Measurements from ENCODE around the gene OR5K2. TPM values are rescaled to one million over a fixed set of nuclear protein-coding genes. Genes with fewer than 3 reads are reported as not detected.

Gene OR5K2
- polyA plus RNA-seq, 1 of the 3 experiments (the other 2 are of a cell fraction), result not detected

DNA sequence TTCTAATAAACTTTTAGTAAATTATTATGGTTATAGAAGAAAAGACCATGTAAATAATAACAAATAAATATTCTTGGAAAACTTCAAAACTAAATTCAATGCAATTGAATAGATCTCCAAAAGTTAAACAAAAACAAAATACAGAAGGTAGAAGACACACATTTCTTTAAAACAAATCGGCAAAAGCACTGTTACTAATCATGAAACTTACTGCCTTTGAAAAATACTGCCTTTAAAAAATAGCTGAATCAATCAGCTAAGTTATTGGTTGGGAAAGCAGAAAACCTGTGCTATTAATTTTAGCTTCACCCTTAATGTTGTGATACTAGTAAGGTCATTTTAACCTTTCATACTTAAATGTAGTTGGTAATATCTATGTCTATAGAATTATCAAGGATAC lies 37.3 kb downstream of the OR5K2 start:
- no peaks in the 10 kb centered on the region for H4K20me1 ChIP-seq (ENCODE audit: insufficient read depth)
- 73% methylated on average over 1 of the region's 1 CpG for WGBS (ENCODE audit: low lambda C conversion rate)
- H3K4me2 ChIP-seq, result no peak overlapping the region
- peaks cover 3% of the 10 kb centered on the region for H3F3A ChIP-seq (replicated peaks; ENCODE audit: insufficient read depth)
- H3K9ac ChIP-seq, result no peak overlapping the region
- H3K27ac ChIP-seq (ENCODE audit: low read depth in 2 of 2, low read length in 1 of 2), result no peak overlapping the region
- no peak overlapping the region for H3K4me3 ChIP-seq (ENCODE audit: low read depth in 2 of 2, low read length in 1 of 2)
- 0 out of 2 replicates have a peak, but pooled peaks cover 4% of the 10 kb centered on the region for H3K9me3 ChIP-seq
- H3K36me3 ChIP-seq (replicated peaks in 1 of 2; ENCODE audit: control insufficient read depth in 1 of 2, insufficient read depth in 2 of 2, low read length in 1 of 2), result no peaks in the 10 kb centered on the region
- no peaks in the 10 kb centered on the region; a peak in 1 of 4 replicates for H3K4me1 ChIP-seq (ENCODE audit: control insufficient read depth in 1 of 2, insufficient read depth in 2 of 2, low read depth in 1 of 2, low read length in 1 of 2)
- ChIA-PET CTCF (interaction anchor here (1.0 kb wide), 1 partner anchor 12 kb away, joined by 3 read pairs; no protein-coding TSS in a partner anchor), POLR2A (no interaction called here)
- H3K9me2 ChIP-seq, result no peaks in the 10 kb centered on the region
- DNase-seq, result no peak
- peaks cover 6% of the 10 kb centered on the region; the same call in 1 of the 2 replicates for H3K27me3 ChIP-seq (ENCODE audit: insufficient read depth)
- H3K79me2 ChIP-seq (ENCODE audit: insufficient read depth), result no peaks in the 10 kb centered on the region
- TF ChIP-seq NRF1 (IDR thresholded peaks at IDR 0.05; ENCODE audit: low read depth, low read length) (no peak), POLR2AphosphoS5 (IDR thresholded peaks at IDR 0.05; ENCODE audit: low read depth, low read length) (no peak), NFIC (IDR thresholded peaks at IDR 0.05; ENCODE audit: borderline replicate concordance) (no peak)
- H2AFZ ChIP-seq (ENCODE audit: low read depth), result no peak overlapping the region

DNA sequence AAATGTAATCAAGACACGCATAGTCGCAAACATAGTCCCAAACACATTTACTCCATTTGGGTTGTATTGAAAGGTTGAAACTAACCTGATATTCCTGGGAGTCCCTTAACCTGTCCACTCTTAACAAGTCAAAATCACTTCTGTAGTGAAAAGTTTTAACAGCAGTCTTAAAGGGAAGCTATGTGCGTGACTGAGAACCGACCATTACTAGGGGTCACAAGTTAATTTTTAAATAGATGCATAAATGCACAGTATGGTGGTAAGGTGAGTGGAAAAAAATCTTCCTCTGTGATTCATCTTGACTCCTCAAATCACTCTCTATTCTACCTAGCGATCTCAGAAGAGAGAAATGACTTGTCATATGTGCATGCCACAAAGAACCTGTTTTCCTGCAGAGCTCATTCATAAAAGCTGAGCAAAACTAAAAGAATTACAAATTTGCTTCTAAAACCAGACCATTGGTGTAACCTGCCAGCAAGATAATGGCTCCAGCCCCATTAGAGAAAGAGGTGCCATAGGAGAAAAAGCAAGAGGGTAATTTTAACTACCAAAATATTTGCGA lies 39.1 kb downstream of the OR5K2 start:
- peaks cover 3% of the 10 kb centered on the region for H3F3A ChIP-seq (replicated peaks; ENCODE audit: insufficient read depth)
- ChIA-PET CTCF (interaction anchor here (1.1 to 1.4 kb wide), 2 partner anchors 14 to 21 kb away, joined by 3 to 4 read pairs; no protein-coding TSS in a partner anchor), POLR2A (no interaction called here)
- H3K27me3 ChIP-seq (ENCODE audit: insufficient read depth), result no peaks in the 10 kb centered on the region; the same call in 1 of the 2 replicates
- no peak for DNase-seq
- H2AFZ ChIP-seq (ENCODE audit: low read depth), result no peak overlapping the region
- no peak overlapping the region for H3K4me3 ChIP-seq (ENCODE audit: low read depth in 2 of 2, low read length in 1 of 2)
- 65% methylated on average over 6 of the region's 6 CpGs for WGBS (ENCODE audit: low lambda C conversion rate)
- H3K9me3 ChIP-seq, result 0 out of 2 replicates have a peak, but pooled peaks cover 4% of the 10 kb centered on the region
- H3K36me3 ChIP-seq (replicated peaks in 1 of 2; ENCODE audit: control insufficient read depth in 1 of 2, insufficient read depth in 2 of 2, low read length in 1 of 2), result no peaks in the 10 kb centered on the region
- H4K20me1 ChIP-seq (ENCODE audit: insufficient read depth), result no peaks in the 10 kb centered on the region
- H3K27ac ChIP-seq (ENCODE audit: low read depth in 2 of 2, low read length in 1 of 2), result no peak overlapping the region
- TF ChIP-seq, protein P1, sequence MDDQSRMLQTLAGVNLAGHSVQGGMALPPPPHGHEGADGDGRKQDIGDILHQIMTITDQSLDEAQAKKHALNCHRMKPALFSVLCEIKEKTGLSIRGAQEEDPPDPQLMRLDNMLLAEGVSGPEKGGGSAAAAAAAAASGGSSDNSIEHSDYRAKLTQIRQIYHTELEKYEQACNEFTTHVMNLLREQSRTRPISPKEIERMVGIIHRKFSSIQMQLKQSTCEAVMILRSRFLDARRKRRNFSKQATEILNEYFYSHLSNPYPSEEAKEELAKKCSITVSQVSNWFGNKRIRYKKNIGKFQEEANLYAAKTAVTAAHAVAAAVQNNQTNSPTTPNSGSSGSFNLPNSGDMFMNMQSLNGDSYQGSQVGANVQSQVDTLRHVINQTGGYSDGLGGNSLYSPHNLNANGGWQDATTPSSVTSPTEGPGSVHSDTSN (IDR thresholded peaks at IDR 0.05), result no peak
- TF ChIP-seq GABPA (IDR thresholded peaks at IDR 0.05; ENCODE audit: low read depth) (no peak), EP300 (IDR thresholded peaks at IDR 0.05; ENCODE audit: borderline replicate concordance in 1 of 2, low read depth in 1 of 2, low read length in 1 of 2) (no peak), TCF12 (IDR thresholded peaks at IDR 0.05) (no peak), YY1 (IDR thresholded peaks at IDR 0.05; ENCODE audit: low read depth) (no peak), FOXJ3 (CRISPR knock-in tag; IDR thresholded peaks at IDR 0.05) (no peak), MEF2A (IDR thresholded peaks at IDR 0.05; ENCODE audit: borderline replicate concordance, low read depth) (no peak), SIN3A (IDR thresholded peaks at IDR 0.05; ENCODE audit: borderline replicate concordance, low read depth, low read length) (no peak), RFX5 (IDR thresholded peaks at IDR 0.05; ENCODE audit: low read length) (no peak), ELF1 (IDR thresholded peaks at IDR 0.05) (no peak), MXI1 (IDR thresholded peaks at IDR 0.05; ENCODE audit: low read depth, low read length) (no peak), JUND (IDR thresholded peaks at IDR 0.05) (no peak), TAF1 (IDR thresholded peaks at IDR 0.05; ENCODE audit: borderline replicate concordance, low read depth, low read length) (no peak)
- TF ChIP-seq, protein P2, sequence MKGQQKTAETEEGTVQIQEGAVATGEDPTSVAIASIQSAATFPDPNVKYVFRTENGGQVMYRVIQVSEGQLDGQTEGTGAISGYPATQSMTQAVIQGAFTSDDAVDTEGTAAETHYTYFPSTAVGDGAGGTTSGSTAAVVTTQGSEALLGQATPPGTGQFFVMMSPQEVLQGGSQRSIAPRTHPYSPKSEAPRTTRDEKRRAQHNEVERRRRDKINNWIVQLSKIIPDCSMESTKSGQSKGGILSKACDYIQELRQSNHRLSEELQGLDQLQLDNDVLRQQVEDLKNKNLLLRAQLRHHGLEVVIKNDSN (IDR thresholded peaks at IDR 0.05; ENCODE audit: borderline replicate concordance, low read depth), result no peak
- TF ChIP-seq, protein P3, sequence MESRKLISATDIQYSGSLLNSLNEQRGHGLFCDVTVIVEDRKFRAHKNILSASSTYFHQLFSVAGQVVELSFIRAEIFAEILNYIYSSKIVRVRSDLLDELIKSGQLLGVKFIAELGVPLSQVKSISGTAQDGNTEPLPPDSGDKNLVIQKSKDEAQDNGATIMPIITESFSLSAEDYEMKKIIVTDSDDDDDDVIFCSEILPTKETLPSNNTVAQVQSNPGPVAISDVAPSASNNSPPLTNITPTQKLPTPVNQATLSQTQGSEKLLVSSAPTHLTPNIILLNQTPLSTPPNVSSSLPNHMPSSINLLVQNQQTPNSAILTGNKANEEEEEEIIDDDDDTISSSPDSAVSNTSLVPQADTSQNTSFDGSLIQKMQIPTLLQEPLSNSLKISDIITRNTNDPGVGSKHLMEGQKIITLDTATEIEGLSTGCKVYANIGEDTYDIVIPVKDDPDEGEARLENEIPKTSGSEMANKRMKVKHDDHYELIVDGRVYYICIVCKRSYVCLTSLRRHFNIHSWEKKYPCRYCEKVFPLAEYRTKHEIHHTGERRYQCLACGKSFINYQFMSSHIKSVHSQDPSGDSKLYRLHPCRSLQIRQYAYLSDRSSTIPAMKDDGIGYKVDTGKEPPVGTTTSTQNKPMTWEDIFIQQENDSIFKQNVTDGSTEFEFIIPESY (IDR thresholded peaks at IDR 0.05; ENCODE audit: borderline replicate concordance, low read depth), result no peak
- no peaks in the 10 kb centered on the region for H3K79me2 ChIP-seq (ENCODE audit: insufficient read depth)
- H3K9ac ChIP-seq, result no peak overlapping the region
- no peaks in the 10 kb centered on the region for H3K9me2 ChIP-seq
- H3K4me1 ChIP-seq (ENCODE audit: control insufficient read depth in 1 of 2, insufficient read depth in 2 of 2, low read depth in 1 of 2, low read length in 1 of 2), result no peaks in the 10 kb centered on the region; a peak in 1 of 4 replicates
- no peak overlapping the region for H3K4me2 ChIP-seq

All from SK-N-SH (cell line).